ENCODE results near the gene APCDD1L.

DNA sequence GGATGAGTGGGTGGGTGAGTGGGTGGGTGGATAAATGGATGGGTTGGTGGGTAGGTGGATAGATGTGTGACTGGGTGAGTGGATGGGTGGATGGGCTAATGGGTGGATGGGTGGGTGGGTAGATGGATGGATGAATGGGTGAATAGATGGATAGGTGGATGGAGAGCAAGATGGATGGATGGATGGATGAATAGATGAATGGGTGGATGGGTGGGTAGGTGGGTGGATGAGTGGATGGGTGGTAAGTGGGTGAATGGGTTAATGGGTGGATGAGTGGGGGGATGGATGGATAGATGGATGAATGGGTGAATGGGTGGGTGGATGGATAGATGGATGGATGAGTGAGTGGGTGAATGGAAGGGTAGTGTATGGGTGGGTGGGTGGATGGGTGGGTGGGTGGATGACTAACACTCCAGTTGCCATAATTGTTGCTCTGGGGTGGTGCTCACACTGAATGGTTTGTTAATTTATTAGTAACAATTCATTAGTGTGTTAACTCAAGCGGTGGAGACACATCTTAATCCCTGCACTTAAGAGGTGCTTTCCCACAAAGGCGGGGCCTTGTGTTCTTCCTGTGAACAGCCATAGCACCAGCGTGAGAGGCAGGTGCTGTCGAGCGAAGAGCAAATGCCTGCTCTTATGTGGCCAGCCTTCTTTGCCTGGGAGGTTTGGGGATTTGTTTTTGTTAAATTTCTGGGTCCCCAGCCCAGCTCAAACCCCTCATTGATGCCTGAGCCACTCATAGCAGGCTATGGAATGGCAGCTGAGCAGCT is 4.9 kb upstream of the APCDD1L start:
- TF ChIP-seq CTCF (IDR thresholded peaks at IDR 0.05; ENCODE audit: insufficient read depth, low read length) = no peak
- TF ChIP-seq POLR2AphosphoS5 (IDR thresholded peaks at IDR 0.05; ENCODE audit: low read depth) = no peak

Data from HL-60 (cell line).